GM23338 (cell line): ENCODE results near the gene XKR7. TPM values are rescaled to one million over a fixed set of nuclear protein-coding genes. Genes with fewer than 3 reads are reported as not detected.

ENCODE experiments used
- ATAC-seq: fragments of 200-7000 bp; cut with Tn5 transposase; 3 replicates; pipeline ENCODE4 v1.9.1; 2020
- DNase-seq: peaks from one replicate; pipeline ENCODE4 v3.0.0-alpha.2; 2015; ENCODE audit warnings: low spot score
- H2AFZ ChIP-seq: fragments of 200-600 bp; sonication (generic); 2 replicates; pipeline ENCODE4 v1.8.0; 2016; ENCODE audit warnings: antibody characterized with exemption, mild to moderate bottlenecking, moderate library complexity
- H3F3A ChIP-seq: fragments of 200-600 bp; sonication (generic); replicated peaks from 2 replicates; pipeline ENCODE4 v1.8.0; 2017; ENCODE audit warnings: antibody characterized with exemption, mixed run types, low read depth
- H3K27ac ChIP-seq: fragments of 200-600 bp; sonication (generic); 2 replicates; pipeline ENCODE4 v1.6.1; 2016; ENCODE audit warnings: low read depth
- H3K27me3 ChIP-seq: fragments of 200-600 bp; sonication (generic); 2 replicates; pipeline ENCODE4 v1.8.0; 2016; ENCODE audit warnings: mild to moderate bottlenecking, mixed run types, moderate library complexity; ENCODE audit not compliant: insufficient read depth
- H3K36me3 ChIP-seq: fragments of 200-600 bp; sonication (generic); 2 replicates; pipeline ENCODE4 v1.8.0; 2016; ENCODE audit warnings: mild to moderate bottlenecking; ENCODE audit not compliant: insufficient read depth
- H3K4me1 ChIP-seq: fragments of 200-600 bp; sonication (generic); 2 replicates; pipeline ENCODE4 v1.8.0; 2016; ENCODE audit warnings: mild to moderate bottlenecking, moderate library complexity; ENCODE audit not compliant: insufficient read depth
- H3K4me2 ChIP-seq: fragments of 200-600 bp; sonication (generic); 2 replicates; pipeline ENCODE4 v1.7.1; 2017; ENCODE audit warnings: mixed run types
- H3K4me3 ChIP-seq: fragments of 200-600 bp; sonication (generic); 2 replicates; pipeline ENCODE4 v1.6.1; 2016; ENCODE audit warnings: mixed run types
- H3K79me2 ChIP-seq: fragments of 200-600 bp; sonication (generic); replicated peaks from 2 replicates; pipeline ENCODE4 v1.8.0; 2017; ENCODE audit warnings: mild to moderate bottlenecking; ENCODE audit not compliant: insufficient read depth
- H3K9me2 ChIP-seq: fragments of 200-600 bp; sonication (generic); 2 replicates; pipeline ENCODE4 v1.8.0; 2017; ENCODE audit not compliant: insufficient read depth
- H4K20me1 ChIP-seq: fragments of 200-600 bp; sonication (generic); replicated peaks from 2 replicates; pipeline ENCODE4 v1.8.0; 2017; ENCODE audit warnings: mild to moderate bottlenecking; ENCODE audit not compliant: insufficient read depth
- H3K27ac Mint-ChIP-seq: 2 replicates; pipeline ENCODE4 v1.8.0; 2020; ENCODE audit warnings: inconsistent platforms, mild to moderate bottlenecking, moderate library complexity, mixed read lengths
- H3K27me3 Mint-ChIP-seq: 3 replicates; pipeline ENCODE4 v1.8.0; 2022; ENCODE audit warnings: low read depth, mild to moderate bottlenecking, moderate library complexity, mixed read lengths, inconsistent platforms; ENCODE audit not compliant: insufficient read depth, poor library complexity
- H3K36me3 Mint-ChIP-seq: 3 replicates; pipeline ENCODE4 v1.8.0; 2021; ENCODE audit warnings: low read depth, mild to moderate bottlenecking, inconsistent platforms, moderate library complexity, mixed read lengths
- H3K4me1 Mint-ChIP-seq: 3 replicates; pipeline ENCODE4 v1.8.0; 2020; ENCODE audit warnings: mild to moderate bottlenecking, inconsistent platforms, mixed read lengths
- H3K4me3 Mint-ChIP-seq: 3 replicates; pipeline ENCODE4 v1.8.0; 2021; ENCODE audit warnings: moderate library complexity, mild to moderate bottlenecking, inconsistent platforms, mixed read lengths
- H3K9me3 Mint-ChIP-seq: 3 replicates; pipeline ENCODE4 v1.8.0; 2020; ENCODE audit warnings: moderate library complexity, mild to moderate bottlenecking, inconsistent platforms, mixed read lengths
- CREB1 ChIP-seq: fragments of 250-450 bp; sonication (Bioruptor Pico); IDR thresholded peaks from 2 replicates; pipeline ENCODE4 v1.5.0; 2020; ENCODE audit warnings: low read depth, mild to moderate bottlenecking, moderate library complexity
- CTCF ChIP-seq, 2 experiments: fragments of 200-600 bp in 1 of 2; sonication (generic) in 1 of 2; conservative IDR thresholded peaks; 2 replicates each; pipeline versions ENCODE4 v1.5.1 to v1.6.1; 2016 to 2017; ENCODE audit warnings: antibody characterized with exemption in 2 of 2, low read depth in 2 of 2, mild to moderate bottlenecking in 2 of 2, moderate library complexity in 1 of 2
- EZH2 ChIP-seq: fragments of 200-600 bp; sonication (generic); IDR thresholded peaks from one replicate; pipeline ENCODE4 v1.8.0; 2017; ENCODE audit warnings: antibody characterized with exemption, mild to moderate bottlenecking, low read depth; ENCODE audit not compliant: unreplicated experiment
- EZH2phosphoT487 ChIP-seq: fragments of 200-600 bp; sonication (generic); IDR thresholded peaks from one replicate; pipeline ENCODE4 v1.8.1; 2018; ENCODE audit warnings: antibody characterized with exemption; ENCODE audit not compliant: unreplicated experiment
- JUNB ChIP-seq: IDR thresholded peaks from one replicate; pipeline ENCODE4 v1.6.1; 2016; ENCODE audit warnings: antibody characterized with exemption; ENCODE audit not compliant: unreplicated experiment
- NANOG ChIP-seq: IDR thresholded peaks from 2 replicates; pipeline ENCODE4 v1.6.1; 2016; ENCODE audit warnings: antibody characterized with exemption, borderline replicate concordance
- POLR2AphosphoS5 ChIP-seq: IDR thresholded peaks from 2 replicates; pipeline ENCODE4 v1.6.1; 2016; ENCODE audit warnings: antibody characterized with exemption, low read depth
- STAT1 ChIP-seq: IDR thresholded peaks from one replicate; pipeline ENCODE4 v1.6.1; 2016; ENCODE audit warnings: antibody characterized with exemption; ENCODE audit not compliant: unreplicated experiment
- ZNF331 ChIP-seq: fragments of 250-450 bp; sonication (Bioruptor Pico); IDR thresholded peaks from 2 replicates; pipeline ENCODE4 v1.5.0; 2020; ENCODE audit warnings: low read depth, mild to moderate bottlenecking, moderate library complexity
- ZNF462 ChIP-seq: fragments of 250-450 bp; sonication (Bioruptor Pico); IDR thresholded peaks from 2 replicates; pipeline ENCODE4 v1.5.0; 2020; ENCODE audit warnings: mild to moderate bottlenecking, moderate library complexity
- polyA plus RNA-seq: library from polyadenylated mRNA; unstranded; fragments of >200 nt; fragmentation: Nextera tagmentation; extraction: Ambion mirVana; gene quantifications from 2 replicates; pipeline ENCODE4 v1.2.1, GENCODE V29; 2016
- total RNA-seq: library from RNA; depleted of rRNA; stranded (reverse); fragments of >200 nt; shearing (Covaris generic); gene quantifications from 2 replicates; pipeline ENCODE4 v1.2.3, GENCODE V29; 2014

XKR7 gene
- total and polyA plus RNA-seq, 2 experiments from 2014 or later: 0.61 to 3.9 TPM

DNA sequence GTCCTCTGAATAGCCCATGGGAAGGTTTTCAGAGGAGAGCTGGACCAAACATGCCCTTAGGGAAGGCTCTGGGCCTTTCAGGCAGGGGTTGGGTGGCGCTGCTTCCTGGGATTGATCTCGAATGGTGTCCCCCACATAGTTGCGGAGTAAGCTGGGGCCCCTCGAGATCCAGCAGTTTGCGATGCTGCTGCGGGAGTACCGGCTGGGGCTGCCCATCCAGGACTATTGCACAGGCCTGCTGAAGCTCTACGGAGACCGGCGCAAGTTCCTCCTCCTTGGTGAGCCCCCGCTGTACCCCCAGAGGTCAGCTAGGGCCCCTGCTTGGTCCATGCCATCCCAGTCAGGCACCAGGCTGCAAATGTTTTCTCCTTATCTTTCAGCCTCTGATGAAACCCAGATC is 61.6 kb downstream of the XKR7 start:
- Histone ChIP-seq H3K36me3 (no peaks in the 10 kb centered on the region), H3K4me1 (no peaks in the 10 kb centered on the region), H3K9me2 (no peaks in the 10 kb centered on the region), H3K27ac (no peak overlapping the region), H3K79me2 (no peaks in the 10 kb centered on the region), H2AFZ (no peak overlapping the region), H3K4me2 (no peak overlapping the region), H3K27me3 (peaks cover 13% of the 10 kb centered on the region), H4K20me1 (peaks cover 10% of the 10 kb centered on the region; the same call in 1 of the 2 replicates), H3K4me3 (no peak overlapping the region), H3F3A (peaks cover 13% of the 10 kb centered on the region)
- peaks cover 5% of the 10 kb centered on the region for H3K27me3 Mint-ChIP-seq
- H3K36me3 Mint-ChIP-seq: peaks cover 15% of the 10 kb centered on the region; the same call in 2 of the 3 replicates
- no peak overlapping the region for H3K27ac Mint-ChIP-seq
- no peak for DNase-seq
- TF ChIP-seq CTCF (conservative IDR thresholded peaks at IDR 0.05; ENCODE audit: low read depth in 2 of 2) (no peak), ZNF462 (CRISPR knock-in tag) (no peak), STAT1 (no peak), JUNB (no peak), POLR2AphosphoS5 (no peak), ZNF331 (no peak), EZH2 (no peak), EZH2phosphoT487 (no peak), NANOG (no peak), CREB1 (CRISPR knock-in tag) (no peak)
- ATAC-seq: no peak
- no peak overlapping the region for H3K4me3 Mint-ChIP-seq
- H3K4me1 Mint-ChIP-seq: peaks cover 4% of the 10 kb centered on the region; the same call in 2 of the 3 replicates
- H3K9me3 Mint-ChIP-seq: peaks cover 13% of the 10 kb centered on the region
